GM23338 (cell line): Measurements from ENCODE around the gene GPC5. TPM values are rescaled to one million over a fixed set of nuclear protein-coding genes. Genes with fewer than 3 reads are reported as not detected.

Source experiments
- ATAC-seq: fragments of 200-7000 bp; cut with Tn5 transposase; 3 replicates; pipeline ENCODE4 v1.9.1; 2020
- DNase-seq: peaks from one replicate; pipeline ENCODE4 v3.0.0-alpha.2; 2015; ENCODE audit warnings: low spot score
- H2AFZ ChIP-seq: fragments of 200-600 bp; sonication (generic); 2 replicates; pipeline ENCODE4 v1.8.0; 2016; ENCODE audit warnings: antibody characterized with exemption, mild to moderate bottlenecking, moderate library complexity
- H3F3A ChIP-seq: fragments of 200-600 bp; sonication (generic); replicated peaks from 2 replicates; pipeline ENCODE4 v1.8.0; 2017; ENCODE audit warnings: antibody characterized with exemption, mixed run types, low read depth
- H3K27ac ChIP-seq: fragments of 200-600 bp; sonication (generic); 2 replicates; pipeline ENCODE4 v1.6.1; 2016; ENCODE audit warnings: low read depth
- H3K27me3 ChIP-seq: fragments of 200-600 bp; sonication (generic); 2 replicates; pipeline ENCODE4 v1.8.0; 2016; ENCODE audit warnings: mild to moderate bottlenecking, mixed run types, moderate library complexity; ENCODE audit not compliant: insufficient read depth
- H3K36me3 ChIP-seq: fragments of 200-600 bp; sonication (generic); 2 replicates; pipeline ENCODE4 v1.8.0; 2016; ENCODE audit warnings: mild to moderate bottlenecking; ENCODE audit not compliant: insufficient read depth
- H3K4me1 ChIP-seq: fragments of 200-600 bp; sonication (generic); 2 replicates; pipeline ENCODE4 v1.8.0; 2016; ENCODE audit warnings: mild to moderate bottlenecking, moderate library complexity; ENCODE audit not compliant: insufficient read depth
- H3K4me2 ChIP-seq: fragments of 200-600 bp; sonication (generic); 2 replicates; pipeline ENCODE4 v1.7.1; 2017; ENCODE audit warnings: mixed run types
- H3K4me3 ChIP-seq: fragments of 200-600 bp; sonication (generic); 2 replicates; pipeline ENCODE4 v1.6.1; 2016; ENCODE audit warnings: mixed run types
- H3K79me2 ChIP-seq: fragments of 200-600 bp; sonication (generic); replicated peaks from 2 replicates; pipeline ENCODE4 v1.8.0; 2017; ENCODE audit warnings: mild to moderate bottlenecking; ENCODE audit not compliant: insufficient read depth
- H3K9me2 ChIP-seq: fragments of 200-600 bp; sonication (generic); 2 replicates; pipeline ENCODE4 v1.8.0; 2017; ENCODE audit not compliant: insufficient read depth
- H4K20me1 ChIP-seq: fragments of 200-600 bp; sonication (generic); replicated peaks from 2 replicates; pipeline ENCODE4 v1.8.0; 2017; ENCODE audit warnings: mild to moderate bottlenecking; ENCODE audit not compliant: insufficient read depth
- H3K27ac Mint-ChIP-seq: 2 replicates; pipeline ENCODE4 v1.8.0; 2020; ENCODE audit warnings: inconsistent platforms, mild to moderate bottlenecking, moderate library complexity, mixed read lengths
- H3K27me3 Mint-ChIP-seq: 3 replicates; pipeline ENCODE4 v1.8.0; 2022; ENCODE audit warnings: low read depth, mild to moderate bottlenecking, moderate library complexity, mixed read lengths, inconsistent platforms; ENCODE audit not compliant: insufficient read depth, poor library complexity
- H3K36me3 Mint-ChIP-seq: 3 replicates; pipeline ENCODE4 v1.8.0; 2021; ENCODE audit warnings: low read depth, mild to moderate bottlenecking, inconsistent platforms, moderate library complexity, mixed read lengths
- H3K4me1 Mint-ChIP-seq: 3 replicates; pipeline ENCODE4 v1.8.0; 2020; ENCODE audit warnings: mild to moderate bottlenecking, inconsistent platforms, mixed read lengths
- H3K4me3 Mint-ChIP-seq: 3 replicates; pipeline ENCODE4 v1.8.0; 2021; ENCODE audit warnings: moderate library complexity, mild to moderate bottlenecking, inconsistent platforms, mixed read lengths
- H3K9me3 Mint-ChIP-seq: 3 replicates; pipeline ENCODE4 v1.8.0; 2020; ENCODE audit warnings: moderate library complexity, mild to moderate bottlenecking, inconsistent platforms, mixed read lengths
- CREB1 ChIP-seq: fragments of 250-450 bp; sonication (Bioruptor Pico); IDR thresholded peaks from 2 replicates; pipeline ENCODE4 v1.5.0; 2020; ENCODE audit warnings: low read depth, mild to moderate bottlenecking, moderate library complexity
- CTCF ChIP-seq, 2 experiments: fragments of 200-600 bp in 1 of 2; sonication (generic) in 1 of 2; conservative IDR thresholded peaks; 2 replicates each; pipeline versions ENCODE4 v1.5.1 to v1.6.1; 2016 to 2017; ENCODE audit warnings: antibody characterized with exemption in 2 of 2, low read depth in 2 of 2, mild to moderate bottlenecking in 2 of 2, moderate library complexity in 1 of 2
- ETS1 ChIP-seq: IDR thresholded peaks from 2 replicates; pipeline ENCODE4 v1.6.1; 2016; ENCODE audit warnings: antibody characterized with exemption
- EZH2phosphoT487 ChIP-seq: fragments of 200-600 bp; sonication (generic); IDR thresholded peaks from one replicate; pipeline ENCODE4 v1.8.1; 2018; ENCODE audit warnings: antibody characterized with exemption; ENCODE audit not compliant: unreplicated experiment
- JUNB ChIP-seq: IDR thresholded peaks from one replicate; pipeline ENCODE4 v1.6.1; 2016; ENCODE audit warnings: antibody characterized with exemption; ENCODE audit not compliant: unreplicated experiment
- NANOG ChIP-seq: IDR thresholded peaks from 2 replicates; pipeline ENCODE4 v1.6.1; 2016; ENCODE audit warnings: antibody characterized with exemption, borderline replicate concordance
- POLR2AphosphoS5 ChIP-seq: IDR thresholded peaks from 2 replicates; pipeline ENCODE4 v1.6.1; 2016; ENCODE audit warnings: antibody characterized with exemption, low read depth
- ZNF114 ChIP-seq: fragments of 250-450 bp; sonication (Bioruptor Pico); IDR thresholded peaks from 2 replicates; pipeline ENCODE4 v1.5.0; 2020; ENCODE audit warnings: mild to moderate bottlenecking, moderate library complexity
- ZNF331 ChIP-seq: fragments of 250-450 bp; sonication (Bioruptor Pico); IDR thresholded peaks from 2 replicates; pipeline ENCODE4 v1.5.0; 2020; ENCODE audit warnings: low read depth, mild to moderate bottlenecking, moderate library complexity
- ZNF462 ChIP-seq: fragments of 250-450 bp; sonication (Bioruptor Pico); IDR thresholded peaks from 2 replicates; pipeline ENCODE4 v1.5.0; 2020; ENCODE audit warnings: mild to moderate bottlenecking, moderate library complexity
- polyA plus RNA-seq: library from polyadenylated mRNA; unstranded; fragments of >200 nt; fragmentation: Nextera tagmentation; extraction: Ambion mirVana; gene quantifications from 2 replicates; pipeline ENCODE4 v1.2.1, GENCODE V29; 2016
- total RNA-seq: library from RNA; depleted of rRNA; stranded (reverse); fragments of >200 nt; shearing (Covaris generic); gene quantifications from 2 replicates; pipeline ENCODE4 v1.2.3, GENCODE V29; 2014

The GPC5 gene
- total and polyA plus RNA-seq, 2 experiments from 2014 or later: 0.95 to 1.1 TPM

- H3K4me1 Mint-ChIP-seq: peaks cover 3% of the 10 kb centered on the region; the same call in 2 of the 3 replicates
- no peaks in the 10 kb centered on the region for H3K79me2 ChIP-seq
- DNase-seq (peak; percentile 43), ATAC-seq (peak; percentile 64)
- H2AFZ ChIP-seq: peak overlapping the region; percentile 99
- H3K9me2 ChIP-seq: no peaks in the 10 kb centered on the region
- no peak for TF ChIP-seq ZNF462 (CRISPR knock-in tag)
- no peak for TF ChIP-seq NANOG
- no peaks in the 10 kb centered on the region; the same call in 1 of the 2 replicates for H4K20me1 ChIP-seq
- H3K4me1 ChIP-seq: no peaks in the 10 kb centered on the region
- no peaks in the 10 kb centered on the region for H3F3A ChIP-seq
- H3K4me3 Mint-ChIP-seq: peak overlapping the region; percentile 75
- H3K4me2 ChIP-seq: peak overlapping the region; percentile 91
- H3K27me3 Mint-ChIP-seq: peaks cover 29% of the 10 kb centered on the region
- H3K36me3 ChIP-seq: no peaks in the 10 kb centered on the region
- H3K36me3 Mint-ChIP-seq: no peaks in the 10 kb centered on the region
- no peak overlapping the region for H3K27ac ChIP-seq
- H3K27me3 ChIP-seq: peaks cover 56% of the 10 kb centered on the region
- no peak overlapping the region for H3K27ac Mint-ChIP-seq
- peak overlapping the region; percentile 85 for H3K4me3 ChIP-seq
- no peaks in the 10 kb centered on the region; the same call in 2 of the 3 replicates for H3K9me3 Mint-ChIP-seq
Observed at GRCh38 chr13:91399189-91400062, 1.0 kb downstream of the GPC5 start.

GRCh38 chr13:91400063-91400399 lies 1.6 kb downstream of the GPC5 start:
- H3K9me3 Mint-ChIP-seq: peaks cover 1% of the 10 kb centered on the region; the same call in 1 of the 3 replicates
- H3K27me3 Mint-ChIP-seq: peaks cover 29% of the 10 kb centered on the region
- no peak overlapping the region; the same call in 1 of the 2 replicates for H3K4me3 ChIP-seq
- peak; percentile 12 for DNase-seq
- H3K4me1 ChIP-seq: no peaks in the 10 kb centered on the region
- no peaks in the 10 kb centered on the region for H3K79me2 ChIP-seq
- H3K27me3 ChIP-seq: peaks cover 56% of the 10 kb centered on the region
- peaks cover 3% of the 10 kb centered on the region; the same call in 2 of the 3 replicates for H3K4me1 Mint-ChIP-seq
- H3F3A ChIP-seq: no peaks in the 10 kb centered on the region
- ATAC-seq: no peak
- no peak overlapping the region for H3K27ac Mint-ChIP-seq
- no peaks in the 10 kb centered on the region for H3K36me3 ChIP-seq
- H3K36me3 Mint-ChIP-seq: no peaks in the 10 kb centered on the region; the same call in 2 of the 3 replicates
- H3K9me2 ChIP-seq: no peaks in the 10 kb centered on the region
- H4K20me1 ChIP-seq: no peaks in the 10 kb centered on the region; the same call in 1 of the 2 replicates
- peak overlapping the region; percentile 75; the same call in 2 of the 3 replicates for H3K4me3 Mint-ChIP-seq
- H3K27ac ChIP-seq: no peak overlapping the region
- H2AFZ ChIP-seq: no peak overlapping the region
- 0 out of 2 replicates have a peak overlapping the region, but pooled peaks have one; percentile 91 for H3K4me2 ChIP-seq
- TF ChIP-seq ETS1 (no peak), NANOG (no peak), ZNF331 (no peak), CREB1 (CRISPR knock-in tag) (no peak), CTCF (conservative IDR thresholded peaks at IDR 0.05; ENCODE audit: low read depth in 2 of 2) (no peak), JUNB (no peak), POLR2AphosphoS5 (no peak), EZH2phosphoT487 (no peak), ZNF114 (CRISPR knock-in tag) (no peak)
